ENCODE measurements around the gene PEAK3.

Gene PEAK3

DNA sequence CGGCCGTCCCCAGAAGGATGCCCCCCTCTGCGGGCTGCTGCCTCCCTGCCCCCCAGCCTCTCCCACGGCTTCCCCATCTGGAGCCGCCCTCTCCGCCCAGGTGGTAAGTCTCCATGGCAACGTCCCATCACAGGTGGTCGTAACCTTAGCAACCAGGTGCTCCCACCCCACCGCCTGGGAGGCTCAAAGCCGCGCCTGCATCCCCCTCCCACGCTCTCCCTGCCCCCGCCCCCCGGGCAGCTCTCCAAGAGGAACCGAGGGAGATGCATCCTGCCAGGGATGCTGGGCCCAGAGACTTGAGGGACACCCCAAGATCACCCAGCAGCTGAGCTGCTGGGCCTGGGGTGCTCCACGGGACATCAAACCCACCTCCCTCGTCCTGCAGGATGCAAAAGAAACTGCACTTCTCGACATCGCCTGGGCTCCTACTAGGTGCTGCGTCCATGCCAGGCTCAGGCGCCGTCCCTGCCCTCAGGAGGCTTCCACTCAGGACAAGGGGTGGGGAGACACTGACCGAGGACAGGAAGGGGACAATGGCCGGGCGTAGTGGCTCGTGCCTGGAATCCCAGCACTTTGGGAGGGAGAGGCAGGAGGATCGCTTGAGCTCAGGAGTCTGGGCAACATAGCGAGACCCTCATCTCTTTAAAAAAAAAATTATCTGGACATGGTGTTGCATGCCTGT lies 31.0 kb upstream of the PEAK3 start:
- H3K4me3 ChIP-seq (ENCODE audit: low read length) = no peak overlapping the region
- H3K27me3 ChIP-seq (ENCODE audit: control insufficient read depth, insufficient read depth, low read length) = peaks cover 24% of the 10 kb centered on the region
- no peaks in the 10 kb centered on the region for H3K9me3 ChIP-seq (replicated peaks; ENCODE audit: low read length)
- no peak overlapping the region for H3K9ac ChIP-seq (ENCODE audit: low read depth, low read length)
- no peak overlapping the region for H3K4me2 ChIP-seq (ENCODE audit: low read length)
- H3K4me1 ChIP-seq (ENCODE audit: control insufficient read depth, insufficient read depth, low read length) = peaks cover 6% of the 10 kb centered on the region
- no peaks in the 10 kb centered on the region for H3K36me3 ChIP-seq (ENCODE audit: insufficient read depth, low read length)

DNA sequence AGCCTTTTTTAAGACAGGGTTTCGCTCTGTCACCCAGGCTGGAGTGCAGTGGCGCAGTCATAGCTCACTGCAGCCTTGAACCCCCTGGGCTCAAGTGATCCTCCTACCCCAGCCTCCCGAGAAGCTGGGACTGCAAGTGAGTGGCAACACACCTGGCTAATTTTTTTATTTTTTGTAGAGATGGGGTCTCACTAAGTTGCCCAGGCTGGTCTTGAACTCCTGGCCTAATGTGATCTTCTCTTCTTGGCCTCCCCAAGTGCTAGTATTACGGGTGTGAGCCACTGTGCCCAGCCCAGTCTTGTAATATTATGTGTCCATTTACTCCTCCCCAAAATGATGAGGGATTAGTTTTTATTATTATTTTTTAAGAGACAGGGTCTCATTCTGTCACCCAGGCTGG lies 29.1 kb upstream of the PEAK3 start:
- no peak overlapping the region for H3K4me3 ChIP-seq (ENCODE audit: low read length)
- no peaks in the 10 kb centered on the region for H3K36me3 ChIP-seq (ENCODE audit: insufficient read depth, low read length)
- peaks cover 39% of the 10 kb centered on the region for H3K27me3 ChIP-seq (ENCODE audit: control insufficient read depth, insufficient read depth, low read length)
- H3K9ac ChIP-seq (ENCODE audit: low read depth, low read length) = no peak overlapping the region
- H3K4me2 ChIP-seq (ENCODE audit: low read length) = no peak overlapping the region
- no peaks in the 10 kb centered on the region for H3K9me3 ChIP-seq (replicated peaks; ENCODE audit: low read length)
- H3K4me1 ChIP-seq (ENCODE audit: control insufficient read depth, insufficient read depth, low read length) = peaks cover 6% of the 10 kb centered on the region

DNA sequence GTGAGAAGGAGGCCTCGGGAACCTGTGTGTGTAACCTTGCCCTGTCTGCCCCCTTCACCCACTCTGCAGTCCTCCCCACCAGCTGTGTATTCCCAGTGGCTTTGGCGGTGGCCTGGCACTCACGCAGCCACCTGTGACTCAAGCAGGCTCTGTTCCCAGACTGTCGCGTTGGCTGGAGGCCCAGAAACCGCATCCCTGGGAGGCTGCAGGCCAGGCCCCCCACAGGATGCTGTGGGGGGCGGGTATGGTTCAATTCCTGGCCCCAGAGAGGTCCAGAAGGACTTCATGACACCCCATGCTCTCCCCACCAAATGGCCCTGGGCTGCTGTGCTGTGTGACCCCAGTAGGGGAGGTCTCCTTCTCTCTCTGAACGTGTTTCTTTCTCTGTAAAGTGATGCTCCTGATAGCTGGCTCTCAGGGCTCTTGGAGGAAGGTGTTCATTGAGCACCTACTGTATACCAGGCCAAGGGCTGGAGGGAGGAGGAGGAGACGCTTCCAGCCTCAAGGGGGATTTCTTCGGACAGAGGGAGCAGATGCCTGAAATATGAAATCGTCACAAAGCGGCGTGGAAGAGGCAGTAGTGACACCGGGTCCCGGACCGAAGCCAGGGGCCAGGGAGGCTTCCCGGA lies 27.9 kb upstream of the PEAK3 start:
- no peaks in the 10 kb centered on the region for H3K36me3 ChIP-seq (ENCODE audit: insufficient read depth, low read length)
- no peak overlapping the region for H3K4me2 ChIP-seq (ENCODE audit: low read length)
- H3K4me3 ChIP-seq (ENCODE audit: low read length) = no peak overlapping the region
- H3K27me3 ChIP-seq (ENCODE audit: control insufficient read depth, insufficient read depth, low read length) = peaks cover 39% of the 10 kb centered on the region
- no peaks in the 10 kb centered on the region for H3K9me3 ChIP-seq (replicated peaks; ENCODE audit: low read length)
- no peak overlapping the region for H3K9ac ChIP-seq (ENCODE audit: low read depth, low read length)
- H3K4me1 ChIP-seq (ENCODE audit: control insufficient read depth, insufficient read depth, low read length) = peaks cover 6% of the 10 kb centered on the region

GRCh38 chr19:2308114-2308556 lies 26.2 kb upstream of the PEAK3 start, which contains the start of gene LINGO3:
TSS of gene LINGO3 (minus strand) at chr19:2308154. CDS start at chr19:2291776, 16,378 bp downstream.
- H3K36me3 ChIP-seq (ENCODE audit: insufficient read depth, low read length) = no peaks in the 10 kb centered on the region
- peaks cover 35% of the 10 kb centered on the region for H3K27me3 ChIP-seq (ENCODE audit: control insufficient read depth, insufficient read depth, low read length)
- no peaks in the 10 kb centered on the region for H3K9me3 ChIP-seq (replicated peaks; ENCODE audit: low read length)
- no peak within 1 kb of the TSS for H3K9ac ChIP-seq (ENCODE audit: low read depth, low read length)
- peak within 1 kb of the TSS; percentile 49 for H3K4me3 ChIP-seq (ENCODE audit: low read length)
- peaks cover 6% of the 10 kb centered on the region for H3K4me1 ChIP-seq (ENCODE audit: control insufficient read depth, insufficient read depth, low read length)
- peak within 1 kb of the TSS; percentile 72 for H3K4me2 ChIP-seq (ENCODE audit: low read length)

GRCh38 chr19:2307518-2308012 lies 25.6 kb upstream of the PEAK3 start:
- peaks cover 6% of the 10 kb centered on the region for H3K4me1 ChIP-seq (ENCODE audit: control insufficient read depth, insufficient read depth, low read length)
- no peak overlapping the region for H3K4me3 ChIP-seq (ENCODE audit: low read length)
- H3K27me3 ChIP-seq (ENCODE audit: control insufficient read depth, insufficient read depth, low read length) = peaks cover 33% of the 10 kb centered on the region
- no peaks in the 10 kb centered on the region for H3K36me3 ChIP-seq (ENCODE audit: insufficient read depth, low read length)
- H3K9ac ChIP-seq (ENCODE audit: low read depth, low read length) = no peak overlapping the region
- H3K4me2 ChIP-seq (ENCODE audit: low read length) = no peak overlapping the region
- no peaks in the 10 kb centered on the region for H3K9me3 ChIP-seq (replicated peaks; ENCODE audit: low read length)

DNA sequence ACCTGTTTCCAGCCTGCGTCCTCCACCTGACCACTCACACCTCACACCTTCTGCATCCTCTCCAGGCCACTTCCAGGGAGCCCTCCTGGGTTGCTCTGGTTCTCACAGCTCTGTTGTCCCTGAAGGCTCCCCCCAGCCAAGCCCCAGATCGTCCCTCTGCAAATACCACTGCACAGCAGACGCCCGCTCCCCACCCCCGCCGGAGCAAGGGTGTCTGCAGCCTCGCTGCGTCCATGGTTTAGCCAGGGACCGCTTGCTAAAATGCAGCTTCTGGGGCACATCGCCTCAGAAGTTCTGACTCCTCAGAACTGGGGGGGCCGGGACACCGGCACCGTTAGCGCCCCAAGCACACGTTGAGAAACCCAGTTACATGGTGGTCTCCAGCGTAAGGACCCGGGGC lies 25.0 kb upstream of the PEAK3 start:
- no peaks in the 10 kb centered on the region for H3K9me3 ChIP-seq (replicated peaks; ENCODE audit: low read length)
- H3K36me3 ChIP-seq (ENCODE audit: insufficient read depth, low read length) = no peaks in the 10 kb centered on the region
- H3K27me3 ChIP-seq (ENCODE audit: control insufficient read depth, insufficient read depth, low read length) = peaks cover 32% of the 10 kb centered on the region
- no peak overlapping the region for H3K9ac ChIP-seq (ENCODE audit: low read depth, low read length)
- H3K4me3 ChIP-seq (ENCODE audit: low read length) = no peak overlapping the region
- no peak overlapping the region for H3K4me2 ChIP-seq (ENCODE audit: low read length)
- H3K4me1 ChIP-seq (ENCODE audit: control insufficient read depth, insufficient read depth, low read length) = peaks cover 10% of the 10 kb centered on the region

GRCh38 chr19:2306281-2306806 lies 24.4 kb upstream of the PEAK3 start:
- Histone ChIP-seq H3K4me3 (ENCODE audit: low read length) (no peak overlapping the region), H3K27me3 (ENCODE audit: control insufficient read depth, insufficient read depth, low read length) (peaks cover 32% of the 10 kb centered on the region), H3K36me3 (ENCODE audit: insufficient read depth, low read length) (no peaks in the 10 kb centered on the region), H3K9ac (ENCODE audit: low read depth, low read length) (no peak overlapping the region), H3K4me2 (ENCODE audit: low read length) (no peak overlapping the region), H3K4me1 (ENCODE audit: control insufficient read depth, insufficient read depth, low read length) (peaks cover 10% of the 10 kb centered on the region), H3K9me3 (replicated peaks; ENCODE audit: low read length) (no peaks in the 10 kb centered on the region)

DNA sequence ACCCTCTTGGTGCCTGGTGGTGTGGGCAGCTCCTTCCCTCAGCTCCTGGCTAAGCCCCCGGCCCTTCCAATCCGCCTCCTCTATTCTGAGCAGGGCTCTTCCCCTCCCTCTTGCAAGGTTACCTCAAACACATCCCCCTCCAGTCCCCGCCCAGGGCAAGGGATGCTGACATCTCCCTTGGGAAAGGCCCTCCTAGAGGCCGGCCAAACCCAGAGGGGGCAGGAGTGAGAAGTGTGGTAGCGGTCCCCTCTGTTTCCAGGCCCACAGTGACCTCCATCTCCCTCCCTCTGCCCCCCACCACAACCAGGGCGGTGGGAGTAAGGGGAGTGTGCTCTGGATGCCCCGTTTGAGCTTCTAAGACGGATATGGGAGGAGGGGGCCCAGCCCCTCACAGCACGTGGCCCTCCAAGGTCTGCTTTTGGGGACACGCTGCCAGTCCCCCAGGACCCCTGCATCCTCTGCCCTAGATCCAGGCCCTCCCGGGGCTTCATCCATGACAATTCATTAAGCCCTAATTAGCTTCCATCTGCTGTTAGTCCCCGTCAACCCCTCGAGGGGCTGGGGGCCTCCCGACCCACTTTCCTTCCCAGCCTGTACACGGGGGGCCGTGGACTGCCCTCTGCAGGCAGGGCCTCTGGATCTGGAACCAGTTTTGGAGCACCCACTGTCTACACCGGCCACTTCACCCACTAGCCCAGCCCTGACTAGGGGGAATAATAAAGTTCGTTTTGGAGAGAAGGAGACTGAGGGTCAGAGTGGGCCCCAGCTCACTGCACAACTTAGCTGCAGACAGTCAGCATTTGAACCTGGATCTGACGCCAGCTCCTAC lies 23.7 kb upstream of the PEAK3 start:
- Histone ChIP-seq H3K4me1 (ENCODE audit: control insufficient read depth, insufficient read depth, low read length) (peaks cover 10% of the 10 kb centered on the region), H3K36me3 (ENCODE audit: insufficient read depth, low read length) (no peaks in the 10 kb centered on the region), H3K4me3 (ENCODE audit: low read length) (no peak overlapping the region), H3K27me3 (ENCODE audit: control insufficient read depth, insufficient read depth, low read length) (peaks cover 32% of the 10 kb centered on the region), H3K9ac (ENCODE audit: low read depth, low read length) (no peak overlapping the region), H3K4me2 (ENCODE audit: low read length) (no peak overlapping the region), H3K9me3 (replicated peaks; ENCODE audit: low read length) (no peaks in the 10 kb centered on the region)

- Histone ChIP-seq H3K4me2 (ENCODE audit: low read length) (no peak overlapping the region), H3K27me3 (ENCODE audit: control insufficient read depth, insufficient read depth, low read length) (peaks cover 22% of the 10 kb centered on the region), H3K9ac (ENCODE audit: low read depth, low read length) (no peak overlapping the region), H3K4me3 (ENCODE audit: low read length) (no peak overlapping the region), H3K36me3 (ENCODE audit: insufficient read depth, low read length) (no peaks in the 10 kb centered on the region), H3K9me3 (replicated peaks; ENCODE audit: low read length) (no peaks in the 10 kb centered on the region), H3K4me1 (ENCODE audit: control insufficient read depth, insufficient read depth, low read length) (peaks cover 5% of the 10 kb centered on the region)
These were observed 21.3 kb upstream of the PEAK3 start for GRCh38 chr19:2303211-2303798.

GRCh38 chr19:2302319-2303210 lies 20.6 kb upstream of the PEAK3 start:
- H3K9ac ChIP-seq (ENCODE audit: low read depth, low read length) = no peak overlapping the region
- peaks cover 17% of the 10 kb centered on the region for H3K27me3 ChIP-seq (ENCODE audit: control insufficient read depth, insufficient read depth, low read length)

More at GRCh38 chr19:2302319-2303210, 20.6 kb upstream of the PEAK3 start:
- Histone ChIP-seq H3K4me1 (ENCODE audit: control insufficient read depth, insufficient read depth, low read length) (peaks cover 5% of the 10 kb centered on the region), H3K36me3 (ENCODE audit: insufficient read depth, low read length) (no peaks in the 10 kb centered on the region), H3K9me3 (replicated peaks; ENCODE audit: low read length) (no peaks in the 10 kb centered on the region), H3K4me2 (ENCODE audit: low read length) (peak overlapping the region; percentile 43), H3K4me3 (ENCODE audit: low read length) (peak overlapping the region; percentile 19)

Measured in skeletal muscle satellite cell (primary cell).